Myocyte (in vitro differentiated cells): ENCODE data around the gene PFN3. TPM values are rescaled to one million over a fixed set of nuclear protein-coding genes. Genes with fewer than 3 reads are reported as not detected.
"Not testable (repeated sequence)": the region's sequence is repeated elsewhere in the genome, so short reads cannot be mapped to it uniquely, and the experiment has no call there.

Source experiments
- DNase-seq: peaks from one replicate; pipeline ENCODE4 v3.0.0-alpha.2; 2012; ENCODE audit warnings: low read depth
- total RNA-seq: library from RNA; depleted of rRNA; stranded (reverse); fragments of >200 nt; gene quantifications from 2 replicates; pipeline ENCODE4 v1.2.3, GENCODE V29; 2014

Gene PFN3
- total RNA-seq, 1 donor from 2014 or later = not detected

DNA sequence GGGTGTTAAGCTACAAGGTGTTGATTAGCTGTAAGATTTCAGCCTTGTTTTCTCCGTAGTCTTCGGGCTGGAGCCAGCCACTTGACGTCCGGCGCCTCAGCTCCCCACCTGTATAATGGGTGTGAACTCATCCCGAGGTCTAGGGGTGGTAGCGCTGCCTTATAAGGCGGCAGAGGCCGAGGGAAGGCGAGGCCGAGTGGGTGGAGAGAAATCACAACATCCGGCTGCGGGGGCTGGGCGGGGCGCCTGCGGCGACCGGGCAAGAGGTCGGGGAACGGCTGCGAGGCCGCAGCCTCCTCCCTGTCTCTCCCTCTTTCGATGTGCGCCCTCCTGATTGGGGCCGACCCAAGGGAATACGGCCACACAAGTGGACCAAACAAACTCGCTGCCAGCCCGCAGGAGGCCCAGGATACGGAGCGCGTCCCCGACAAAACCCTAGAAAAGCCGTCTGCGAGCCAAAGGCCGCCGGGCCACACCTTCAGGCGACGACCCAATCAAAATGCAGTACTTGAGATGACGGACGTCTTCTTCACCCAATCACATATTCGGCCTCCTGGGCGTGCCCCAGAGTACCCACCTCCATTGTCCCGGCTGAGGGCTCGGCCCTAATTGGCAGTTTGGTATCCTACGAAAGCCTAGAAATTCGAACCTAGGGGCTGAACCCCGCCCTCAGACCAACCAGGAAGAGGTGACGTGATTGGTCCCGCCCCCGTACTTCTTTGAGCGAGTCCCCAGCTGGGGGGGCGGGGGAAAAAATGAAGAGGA, 25.5 kb upstream of the PFN3 start:
- DNase-seq = peak; percentile 100

DNA sequence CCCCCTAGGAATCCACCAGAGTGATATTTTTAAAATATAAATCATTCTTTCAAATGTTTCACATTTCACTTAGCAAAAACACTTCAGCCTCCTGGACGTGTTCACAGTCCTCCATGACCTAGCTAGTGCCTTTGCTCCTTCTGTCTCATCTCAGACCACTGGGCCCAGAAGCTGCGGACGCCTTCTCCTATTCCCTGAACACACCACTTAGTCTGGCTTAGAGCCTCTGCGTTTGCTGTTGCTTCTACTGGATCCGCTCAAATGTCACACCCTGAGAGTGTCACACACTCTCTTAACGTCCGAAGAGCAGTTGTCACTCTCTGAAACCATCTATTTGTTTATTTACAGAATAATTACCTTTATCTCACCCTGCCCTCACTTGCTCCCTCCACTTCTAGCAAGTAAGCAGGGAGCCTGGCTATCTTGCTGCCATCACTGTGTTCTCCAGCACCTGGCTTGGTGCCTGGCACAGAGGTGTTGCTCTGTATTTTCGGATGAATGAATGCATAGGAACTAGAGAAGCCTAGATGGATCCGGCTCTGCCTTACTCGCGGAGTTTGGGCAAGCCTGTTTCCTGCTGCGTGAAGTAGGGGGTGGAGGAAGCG, 24.8 kb upstream of the PFN3 start:
- no peak for DNase-seq

DNA sequence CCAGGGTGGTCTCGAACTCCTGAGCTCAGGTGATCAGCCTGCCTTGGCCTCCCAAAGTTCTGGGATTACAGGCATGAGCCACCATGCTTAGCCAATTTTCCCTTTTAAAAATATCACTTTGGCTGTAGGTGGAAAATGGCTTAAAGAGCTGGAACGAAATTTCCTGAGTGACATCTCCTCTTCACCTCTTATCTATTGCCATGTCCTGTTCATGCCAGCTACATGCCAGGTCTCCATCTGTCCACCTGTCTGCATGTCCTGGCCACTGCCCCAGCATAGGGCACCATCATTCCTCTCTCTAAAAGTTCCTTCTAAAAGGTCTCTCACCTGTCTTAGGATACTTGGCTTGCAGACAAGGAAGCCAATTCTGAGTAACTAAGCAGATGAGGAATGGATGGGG, 23.2 kb upstream of the PFN3 start:
- DNase-seq = no peak

DNA sequence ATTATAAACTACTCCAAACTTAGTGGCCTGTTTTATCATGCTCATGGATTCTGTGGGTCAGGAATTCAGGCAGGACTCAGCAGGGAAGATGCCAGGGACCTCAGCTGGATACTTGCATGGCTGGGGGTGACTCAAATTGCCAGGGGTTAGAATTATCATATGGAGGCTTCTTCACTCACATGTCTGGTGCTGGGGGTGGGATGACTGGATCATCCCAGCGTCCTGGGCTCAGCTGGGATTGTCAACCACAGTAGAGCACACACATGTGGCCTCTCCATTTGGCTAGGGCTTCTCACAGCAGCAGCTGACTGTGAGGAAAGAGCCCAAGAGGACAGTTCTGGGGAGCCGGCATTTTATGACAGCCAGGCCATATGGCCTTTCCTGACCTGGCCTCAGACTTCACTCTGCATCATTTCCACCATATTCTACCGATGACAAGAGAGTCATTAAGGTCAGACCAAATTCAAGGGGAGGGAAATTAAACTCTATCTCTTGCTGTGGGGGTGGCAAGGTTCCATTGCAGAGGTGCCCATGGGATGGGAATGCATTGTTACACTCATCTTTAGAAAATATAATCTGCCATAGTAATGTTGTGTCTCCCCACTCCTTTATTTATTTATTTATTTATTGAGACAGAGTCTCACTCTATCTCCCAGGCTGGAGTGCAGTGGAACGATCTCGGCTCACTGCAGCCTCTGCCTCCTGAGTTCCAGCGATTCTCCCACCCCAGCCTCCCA, 20.8 kb upstream of the PFN3 start:
- DNase-seq = peak; percentile 83

DNA sequence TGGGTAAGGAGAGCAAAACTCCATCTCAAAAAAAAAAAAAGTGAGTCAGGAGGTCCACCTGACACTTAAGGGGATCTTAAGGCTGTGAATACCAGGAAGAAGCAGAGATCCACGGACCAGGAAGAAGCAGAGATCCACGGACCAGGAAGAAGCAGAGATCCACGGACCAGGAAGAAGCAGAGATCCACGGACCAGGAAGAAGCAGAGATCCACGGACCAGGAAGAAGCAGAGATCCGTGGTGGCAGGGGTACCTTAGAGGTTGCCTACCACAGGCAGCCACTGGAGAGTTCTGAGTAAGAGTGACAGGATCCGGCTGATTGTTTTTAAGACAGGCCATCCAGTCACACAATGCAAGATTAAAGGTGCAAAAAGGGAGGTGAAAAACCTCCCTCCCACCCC, 20.0 kb upstream of the PFN3 start:
- not testable (repeated sequence) for DNase-seq

DNA sequence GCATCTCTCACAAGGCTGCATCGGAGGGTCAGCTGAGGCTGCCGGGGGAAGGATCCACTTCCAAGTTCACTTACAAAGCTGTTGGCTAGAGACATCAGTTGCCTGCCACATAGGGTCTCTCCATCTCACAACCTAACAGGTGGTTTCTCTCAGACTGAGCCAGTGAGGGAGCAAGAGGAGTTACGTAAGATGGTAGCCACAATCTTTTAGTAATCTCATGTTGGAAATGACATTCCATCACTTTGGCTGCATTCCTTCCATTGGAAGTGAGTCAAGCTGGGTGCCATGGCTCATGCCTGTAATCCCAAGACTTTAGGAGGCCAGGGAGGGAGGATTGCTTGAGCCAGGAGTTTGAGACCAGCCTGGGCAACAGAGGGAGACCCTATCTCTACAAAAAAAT, 18.6 kb upstream of the PFN3 start:
- DNase-seq = peak; percentile 41

DNA sequence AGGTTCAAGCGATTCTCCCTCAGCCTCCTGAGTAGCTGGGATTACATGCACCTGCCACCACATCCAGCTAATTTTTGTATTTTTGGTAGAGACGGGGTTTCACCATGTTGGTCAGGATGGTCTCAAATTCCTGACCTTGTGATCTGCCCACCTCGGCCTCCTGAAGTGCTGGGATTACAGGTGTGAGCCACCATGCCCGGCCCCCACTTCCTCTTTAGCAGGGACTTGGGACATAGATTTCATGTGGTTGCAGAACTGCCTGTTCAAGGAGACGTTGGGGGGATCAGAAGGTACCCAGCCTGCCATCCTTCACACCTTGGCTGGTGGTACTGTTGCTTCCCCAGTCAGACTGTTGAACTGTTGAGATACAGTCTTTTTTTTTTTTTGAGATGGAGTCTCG, 16.6 kb upstream of the PFN3 start:
- not testable (repeated sequence) for DNase-seq

DNA sequence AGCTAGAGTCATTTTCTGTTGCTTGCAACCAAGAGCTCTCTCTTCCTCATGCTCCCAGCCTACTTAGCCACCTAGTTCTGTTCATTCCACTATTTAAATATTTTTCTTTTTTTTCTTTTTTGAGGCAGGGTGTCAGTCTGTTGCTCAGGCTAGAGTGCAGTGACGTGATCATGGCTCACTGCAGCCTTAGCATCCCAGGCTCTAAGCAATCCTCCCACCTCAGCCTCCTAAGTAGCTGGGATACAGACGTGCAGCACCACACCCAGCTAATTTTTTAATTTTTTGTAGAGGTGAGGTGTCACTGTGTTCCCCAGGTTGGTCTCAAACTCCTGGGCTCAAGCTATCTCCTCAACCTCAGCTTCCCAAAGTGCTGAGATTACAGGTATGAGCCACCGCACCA, 14.0 kb upstream of the PFN3 start:
- DNase-seq = no peak

DNA sequence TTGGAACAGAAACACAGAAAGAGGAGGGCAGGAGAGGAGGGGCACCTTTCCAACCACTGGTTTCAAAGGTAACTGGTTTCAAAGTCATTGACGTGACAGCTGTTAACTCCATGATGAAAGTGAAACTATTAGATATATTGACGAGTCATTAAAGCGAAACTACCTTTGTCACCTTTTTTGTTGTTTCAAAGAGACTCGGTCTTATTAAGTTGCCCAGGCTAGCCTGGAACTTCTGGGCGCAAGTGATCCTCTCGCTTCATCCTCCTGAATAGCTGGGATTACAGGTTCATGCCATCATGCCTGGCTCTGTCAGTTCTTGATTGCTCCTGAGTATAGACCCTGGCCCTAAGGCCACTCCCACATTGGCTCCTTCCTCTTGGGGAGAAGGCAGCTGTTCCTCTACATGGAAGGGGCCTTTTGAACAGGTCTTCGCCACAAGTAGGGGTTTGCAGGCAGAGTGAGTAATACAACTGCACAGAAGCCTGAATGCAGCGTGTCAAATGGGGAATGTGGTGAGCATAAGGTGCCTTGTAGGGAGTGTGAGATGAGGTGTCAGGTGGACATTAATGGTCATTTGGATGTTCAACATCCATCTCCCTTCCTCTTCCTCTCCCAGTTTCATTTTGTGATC, 12.3 kb upstream of the PFN3 start:
- DNase-seq = no peak

DNA sequence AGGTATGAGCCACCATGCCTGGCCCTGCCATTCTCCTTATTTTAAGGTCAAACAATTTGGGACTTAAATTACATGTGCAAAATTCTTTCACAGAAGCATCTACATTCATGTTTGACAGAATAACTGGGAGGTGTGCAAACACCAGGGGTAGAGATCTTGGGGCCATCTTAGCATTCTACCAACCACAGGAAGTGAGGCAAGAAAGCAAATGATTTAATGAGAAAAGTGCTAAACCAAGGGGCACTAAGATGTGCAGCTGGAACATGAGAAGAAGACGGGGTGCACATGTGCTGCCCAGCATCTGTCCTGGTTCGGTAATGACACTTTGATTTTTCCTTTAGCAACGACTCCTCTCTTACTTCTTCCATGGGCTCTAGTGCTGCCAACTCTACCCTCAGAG, 10.1 kb upstream of the PFN3 start:
- DNase-seq = no peak

DNA sequence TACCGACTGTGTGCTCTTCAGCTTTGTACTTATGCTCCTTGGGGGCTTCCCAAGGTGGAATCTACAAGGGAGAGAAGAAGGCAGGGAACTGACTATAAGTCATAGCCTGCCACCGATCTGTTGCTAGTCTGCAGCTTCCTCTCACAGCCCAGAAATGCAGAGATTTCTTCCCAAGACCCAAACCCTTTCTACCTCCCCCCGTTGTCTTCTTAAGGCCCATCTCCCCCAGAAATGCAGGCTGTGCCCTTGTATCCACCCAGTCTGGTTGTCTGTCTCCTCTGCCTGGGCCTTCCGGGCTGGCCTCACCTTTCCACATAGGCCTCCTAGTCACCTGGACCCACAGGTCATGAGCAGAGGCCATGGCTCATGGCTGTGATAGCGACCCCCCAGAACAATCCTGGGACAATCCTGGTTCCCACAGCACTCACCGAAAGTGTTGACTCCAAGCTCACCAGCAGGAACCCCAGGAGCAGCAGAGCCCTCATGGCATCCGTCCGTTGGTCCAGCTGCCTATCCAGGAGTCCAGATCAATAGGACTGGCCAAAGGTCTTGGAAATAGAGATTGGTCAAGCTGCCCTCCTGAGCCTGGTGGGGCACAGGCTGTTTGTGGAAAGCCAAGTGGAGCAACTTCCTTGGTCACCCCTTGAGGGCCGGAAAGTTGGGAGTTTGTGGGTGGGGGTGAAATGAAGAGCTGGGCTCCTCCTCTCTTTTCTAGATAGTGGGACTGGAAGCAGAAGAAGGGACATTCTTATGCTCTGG, 8.8 kb upstream of the PFN3 start, which contains the start of gene F12:
Gene F12 (minus strand): TSS at position 522 of the 759 bp plus-strand sequence. CDS start 37 bp downstream, at position 485.
- DNase-seq = no peak

DNA sequence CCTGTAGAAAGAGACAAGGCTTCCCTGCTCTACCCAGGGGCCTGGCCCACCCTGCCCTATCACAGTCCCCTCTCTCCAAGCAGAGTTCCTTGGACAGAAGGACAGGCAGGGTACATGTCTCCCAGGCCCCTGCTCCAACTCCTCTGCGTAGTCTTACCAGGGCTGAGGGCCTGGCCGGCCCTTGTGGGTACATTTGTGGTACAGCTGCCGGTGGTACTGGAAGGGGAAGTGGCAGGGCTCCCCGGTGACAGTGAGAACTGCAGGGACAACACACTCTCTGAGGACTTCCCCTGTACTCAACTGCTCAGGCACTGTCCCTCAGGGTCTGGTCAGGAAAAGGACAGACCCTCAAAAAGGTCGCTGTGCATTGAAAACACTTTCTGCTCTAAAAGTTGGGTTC, 5.3 kb upstream of the PFN3 start:
- DNase-seq = no peak

DNA sequence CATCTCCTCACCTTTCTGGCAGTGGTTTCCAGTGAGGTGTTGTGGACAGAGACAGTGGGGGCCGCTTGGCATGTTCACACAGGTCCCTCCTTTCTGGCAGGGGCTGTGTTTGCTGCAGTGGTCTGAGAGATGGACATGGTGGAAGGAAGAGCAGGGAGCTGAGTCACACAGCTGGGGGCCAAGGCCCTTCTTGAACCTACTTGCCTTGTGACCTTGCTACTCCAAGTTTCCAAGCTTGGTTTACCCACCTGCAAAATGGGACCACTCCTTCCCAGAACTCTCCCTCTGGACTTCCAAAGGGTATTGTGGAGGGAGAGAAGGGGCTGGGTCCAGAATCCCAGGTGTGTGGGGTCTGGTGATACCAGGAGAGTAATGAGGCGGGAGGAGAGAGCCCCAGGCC, 4.9 kb upstream of the PFN3 start:
- DNase-seq = no peak

DNA sequence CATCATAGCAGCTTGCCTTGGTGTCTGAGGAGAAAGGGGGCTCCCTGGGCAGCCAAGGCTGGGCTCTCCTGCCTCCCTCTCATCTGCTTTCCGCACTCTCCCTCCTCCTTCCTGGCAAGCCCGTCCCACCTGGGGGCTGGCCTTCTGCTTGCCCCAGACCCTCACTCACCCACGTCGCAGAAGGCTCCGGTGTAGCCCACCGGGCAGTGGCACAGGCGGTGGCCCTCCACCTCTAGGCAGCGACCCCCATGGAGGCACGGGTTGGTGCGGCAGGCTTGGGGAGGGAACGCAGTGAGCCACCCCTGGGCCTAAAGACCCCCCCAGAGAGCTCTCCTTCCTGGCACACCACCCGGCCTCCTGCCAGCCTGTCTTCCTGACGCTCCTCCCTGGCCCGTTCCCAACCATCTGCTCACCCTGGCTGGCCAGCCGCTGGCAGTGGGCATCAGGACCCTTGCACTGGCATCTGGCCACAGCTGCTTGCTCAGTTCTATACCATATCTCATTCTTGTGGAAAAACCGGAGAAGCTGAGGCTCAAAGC, 4.2 kb upstream of the PFN3 start:
- no peak for DNase-seq

DNA sequence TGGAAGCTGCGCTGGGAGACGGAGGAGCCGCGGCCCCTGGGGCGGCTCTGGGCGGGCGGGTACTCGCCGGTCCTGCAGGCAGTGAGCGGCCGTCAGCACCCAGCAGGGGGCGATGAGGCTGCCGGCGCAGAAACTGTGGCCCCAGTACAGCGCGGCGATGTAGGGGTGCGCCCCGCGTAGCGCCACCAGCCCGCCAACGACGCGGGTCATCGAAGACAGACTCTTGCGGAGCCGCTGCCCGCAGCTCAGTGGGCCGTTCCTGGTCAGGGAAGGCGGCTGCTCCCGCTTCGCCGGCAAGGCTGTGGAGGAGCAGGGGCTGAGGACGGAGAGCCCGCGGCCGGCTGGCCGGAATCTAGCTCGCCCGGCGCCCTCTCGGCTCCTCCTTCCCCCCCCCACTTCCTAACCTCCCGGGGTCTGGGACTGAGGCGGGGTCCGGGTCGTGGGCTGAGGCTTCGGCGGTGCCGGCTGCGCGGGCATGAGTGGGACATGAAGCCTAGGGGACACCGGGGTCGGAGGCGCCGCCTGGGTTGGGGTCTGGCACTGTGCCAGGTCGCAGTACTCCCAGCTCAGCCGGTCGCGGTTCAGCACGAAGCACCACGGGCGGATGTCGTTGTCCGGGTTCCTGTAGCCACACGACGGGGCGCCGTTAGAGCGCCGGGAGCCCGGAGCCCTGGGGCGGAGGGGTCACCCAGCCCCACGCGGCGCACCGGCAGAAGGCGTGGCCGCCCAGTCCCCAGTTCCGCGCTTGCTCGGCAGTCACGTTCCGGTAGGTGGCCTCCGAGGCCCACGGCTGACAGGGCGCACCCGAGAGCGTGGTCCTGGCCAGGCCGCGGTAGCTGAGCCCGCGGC, 3.6 kb upstream of the PFN3 start:
- DNase-seq = peak; percentile 82

DNA sequence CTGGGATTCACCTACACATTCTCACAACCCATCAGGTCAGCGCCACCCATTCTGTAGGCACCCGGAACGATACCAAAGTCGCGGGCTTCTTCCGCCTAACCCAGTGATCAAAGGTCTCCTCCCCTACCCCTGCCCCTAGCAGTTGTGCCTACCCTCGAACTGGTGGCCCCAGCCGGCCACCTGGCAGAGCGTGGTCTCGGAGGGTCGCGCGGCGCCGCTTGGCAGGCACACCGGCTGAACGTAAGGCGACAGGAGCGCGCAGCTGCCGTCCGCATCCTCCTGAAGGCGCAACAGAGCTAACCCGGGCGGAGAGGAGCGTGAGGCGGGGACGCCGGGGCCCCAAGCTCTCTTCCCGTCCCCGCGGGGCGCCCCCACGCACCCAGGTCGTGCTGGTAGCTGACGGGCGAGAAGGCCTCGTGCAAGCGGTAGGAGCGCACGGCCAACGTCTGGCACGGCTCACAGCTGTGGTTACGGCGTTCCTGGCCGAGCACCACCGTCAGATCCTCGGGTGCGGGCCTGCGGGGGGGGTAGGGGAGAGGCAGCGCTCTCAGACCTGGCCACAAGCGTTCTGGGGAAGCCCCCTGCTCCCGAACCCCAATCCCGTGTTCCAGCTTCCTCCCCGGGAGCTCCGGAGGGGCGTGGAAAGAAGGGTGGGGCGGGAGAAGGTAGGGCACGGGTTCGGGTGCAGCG, 2.8 kb upstream of the PFN3 start:
- DNase-seq = no peak

DNA sequence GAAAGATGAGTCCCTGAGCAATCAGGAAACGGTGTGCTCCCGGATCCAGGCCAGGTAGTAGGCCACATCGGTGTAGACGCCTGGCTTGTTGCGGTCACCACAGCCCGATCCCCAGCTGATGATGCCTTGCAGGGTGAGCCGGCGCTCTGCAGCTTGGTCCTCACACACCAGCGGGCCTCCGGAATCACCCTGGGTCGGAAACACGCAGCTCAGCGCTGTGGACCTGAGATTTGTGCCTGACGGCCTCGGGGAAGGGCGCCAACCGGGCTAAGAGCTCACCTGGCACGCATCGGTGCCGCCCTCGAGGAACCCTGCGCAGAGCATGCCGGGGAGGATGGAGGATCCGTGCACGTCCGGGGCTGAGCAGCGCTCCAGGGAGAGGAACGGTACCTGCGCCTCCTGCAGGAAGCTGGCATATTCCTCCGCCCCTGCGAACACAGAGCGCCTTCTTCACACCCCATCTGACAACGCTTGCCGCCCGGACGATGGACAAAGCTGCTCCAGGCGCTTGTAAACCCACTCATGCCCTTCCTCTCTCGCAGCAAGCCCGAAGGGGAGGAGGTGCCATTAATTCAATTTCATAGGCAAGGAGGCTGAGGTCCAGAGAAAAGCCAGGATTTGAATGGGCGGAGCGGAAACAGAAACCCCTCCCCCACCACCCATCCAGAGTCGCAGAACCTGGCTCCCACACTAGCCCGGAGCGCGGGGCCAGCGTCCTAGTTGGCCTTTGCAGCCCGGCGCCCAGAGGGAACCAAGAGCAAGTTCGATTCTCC, 2.0 kb upstream of the PFN3 start:
- DNase-seq = peak; percentile 48

DNA sequence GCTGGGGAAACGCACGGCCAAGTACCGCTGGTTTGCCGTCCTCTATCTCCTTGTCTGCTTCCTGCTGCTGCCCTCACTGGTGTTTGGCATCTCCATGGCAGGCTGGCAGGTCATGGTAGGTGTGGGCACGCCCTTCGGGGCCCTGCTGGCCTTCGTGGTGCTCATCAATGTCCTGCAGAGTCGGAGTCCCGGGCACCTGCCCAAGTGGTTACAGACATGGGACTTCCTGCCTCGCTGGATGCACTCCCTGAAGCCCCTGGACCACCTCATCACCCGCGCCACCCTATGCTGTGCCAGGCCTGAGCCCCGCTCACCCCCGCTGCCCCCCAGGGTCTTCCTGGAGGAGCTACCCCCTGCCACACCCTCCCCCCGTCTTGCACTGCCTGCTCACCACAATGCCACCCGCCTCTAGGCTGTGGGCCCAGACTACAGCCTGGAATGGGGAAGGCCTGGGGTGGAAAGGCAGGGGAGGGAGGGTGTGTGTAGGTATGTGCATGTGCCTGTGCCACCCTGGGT, 2.5 kb downstream of the PFN3 start:
- no peak for DNase-seq
